Measurements from ENCODE around the gene POLR3H.
"Not testable (repeated sequence)": the region's sequence is repeated elsewhere in the genome, so short reads cannot be mapped to it uniquely, and the experiment has no call there.

The POLR3H gene

GRCh38 chr22:41565403-41566054 is 21.3 kb upstream of the POLR3H start:
- peak in 5 of 58 donors; percentile 14 to 32 (median 30) for DNase-seq

DNA sequence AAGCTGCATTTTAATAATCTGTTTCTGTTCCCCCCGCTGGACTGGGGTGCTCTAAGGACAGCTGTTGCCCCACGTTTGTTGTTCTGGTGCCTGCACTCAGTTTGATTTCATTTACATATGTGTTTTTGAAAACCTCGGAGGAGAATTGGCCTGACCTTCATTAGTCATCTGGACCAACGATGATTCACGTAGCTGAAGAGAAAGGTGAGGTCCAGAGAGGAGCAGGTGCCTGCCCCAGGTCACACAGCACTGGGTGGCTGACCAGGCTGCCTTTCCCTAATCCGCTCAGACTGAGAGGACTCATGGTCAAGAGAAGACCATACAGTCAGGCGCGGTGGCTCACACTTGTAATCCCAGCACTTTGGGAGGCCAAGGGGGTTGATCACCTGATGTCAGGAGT is 20.3 kb upstream of the POLR3H start:
- DNase-seq: no peak

DNA sequence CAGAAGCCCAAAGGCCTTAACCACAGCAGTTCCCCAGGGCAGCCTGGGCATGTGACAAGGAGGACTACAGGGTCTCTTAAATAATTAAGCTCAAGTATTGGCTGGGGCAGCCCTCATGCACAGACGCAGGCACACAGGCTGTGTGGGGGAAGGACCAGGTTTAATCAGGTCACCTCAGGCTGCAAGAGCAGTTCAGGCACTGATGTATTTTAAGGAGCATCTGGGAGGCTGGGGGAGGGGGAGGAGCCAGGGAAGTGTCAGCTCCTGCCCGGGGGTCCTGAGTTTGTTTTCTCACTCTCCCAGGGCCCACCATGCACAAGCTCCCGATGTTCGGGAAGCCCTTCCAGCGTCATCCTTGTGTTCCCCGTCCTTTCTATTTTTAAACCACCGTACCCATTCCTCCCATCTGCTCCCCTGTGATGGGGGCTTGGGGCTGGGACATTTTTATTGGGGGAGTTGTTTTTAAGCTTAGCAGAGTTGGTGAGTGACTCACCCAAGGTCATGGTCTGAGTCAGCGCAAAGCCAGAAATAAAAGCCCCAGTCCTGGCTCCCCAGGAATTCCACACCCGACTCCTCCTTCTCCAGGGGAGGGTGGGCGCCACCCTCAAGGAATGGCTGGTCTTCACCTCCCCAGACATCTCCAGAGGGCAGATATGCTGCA is 18.9 kb upstream of the POLR3H start:
- DNase-seq: peak in 1 of 58 donors; percentile 68

GRCh38 chr22:41562461-41562860 is 18.2 kb upstream of the POLR3H start:
- no peak for DNase-seq

GRCh38 chr22:41561788-41562187 is 17.5 kb upstream of the POLR3H start:
- DNase-seq: no peak

GRCh38 chr22:41561335-41561734 is 17.1 kb upstream of the POLR3H start:
- peak in 4 of 58 donors; percentile 10 to 42 (median 26) for DNase-seq

DNA sequence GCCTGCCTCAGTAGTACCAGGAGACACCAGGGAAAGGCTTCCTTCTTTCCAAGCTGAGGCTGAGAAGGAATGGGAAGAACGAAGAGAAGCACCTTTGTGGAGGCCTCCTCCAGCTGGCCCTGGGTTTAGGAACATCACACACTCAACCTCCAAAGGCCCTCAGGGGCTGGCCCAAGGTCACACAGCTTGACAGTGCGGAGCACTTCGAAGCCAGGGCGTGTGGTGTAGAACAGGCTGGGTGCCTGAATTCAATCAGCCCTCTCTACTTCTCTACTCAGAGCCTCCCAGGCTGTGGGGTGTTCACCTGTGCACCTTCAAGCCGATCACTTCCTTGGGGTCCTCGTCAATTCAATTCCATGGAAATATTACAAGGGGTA is 15.8 kb upstream of the POLR3H start:
- no peak for DNase-seq

- DNase-seq: not testable (repeated sequence)
Measured at GRCh38 chr22:41558241-41558630, 14.0 kb upstream of the POLR3H start.

DNA sequence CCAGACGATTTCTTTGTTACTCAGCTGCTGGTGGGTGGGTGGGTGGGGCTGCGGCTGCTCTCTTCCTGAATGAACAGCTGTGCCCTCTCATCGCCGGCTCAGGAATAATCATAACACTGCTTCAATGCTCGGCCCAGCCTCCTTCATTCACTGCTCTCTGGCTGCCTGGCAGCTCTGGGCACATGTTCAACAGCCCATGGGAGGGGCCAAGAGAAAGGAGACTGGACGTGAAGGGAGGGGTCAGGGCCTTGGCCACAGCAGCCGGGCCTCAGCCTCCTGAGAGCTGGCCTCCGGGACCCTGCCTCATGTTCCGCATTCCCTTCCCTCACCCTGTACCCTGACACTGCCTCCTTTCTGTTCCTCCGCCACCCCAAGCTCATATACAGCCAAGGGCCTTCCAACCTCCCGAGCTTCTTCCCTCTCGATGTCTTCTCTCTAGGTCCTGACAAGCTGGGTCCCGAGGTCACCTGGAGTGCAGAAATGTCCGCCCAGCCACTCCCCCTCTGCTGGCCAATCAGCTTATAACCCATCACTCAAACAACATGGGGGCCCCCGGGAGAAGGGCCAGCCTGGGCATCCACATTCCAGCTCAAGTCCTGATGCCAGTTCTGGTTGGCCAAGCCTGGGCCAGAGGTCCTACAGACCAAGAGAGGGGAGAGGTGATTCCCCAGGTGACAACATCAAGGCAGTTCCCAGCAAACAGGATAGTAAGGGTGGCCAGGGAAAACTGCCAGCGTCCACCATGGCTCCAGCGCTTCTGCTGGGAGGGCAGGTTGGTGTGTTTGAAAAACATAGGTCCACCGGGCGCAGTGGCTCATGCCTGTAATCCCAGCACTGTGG is 13.4 kb upstream of the POLR3H start:
- DNase-seq: peak in 54 of 58 donors; percentile 18 to 84 (median 60)

DNA sequence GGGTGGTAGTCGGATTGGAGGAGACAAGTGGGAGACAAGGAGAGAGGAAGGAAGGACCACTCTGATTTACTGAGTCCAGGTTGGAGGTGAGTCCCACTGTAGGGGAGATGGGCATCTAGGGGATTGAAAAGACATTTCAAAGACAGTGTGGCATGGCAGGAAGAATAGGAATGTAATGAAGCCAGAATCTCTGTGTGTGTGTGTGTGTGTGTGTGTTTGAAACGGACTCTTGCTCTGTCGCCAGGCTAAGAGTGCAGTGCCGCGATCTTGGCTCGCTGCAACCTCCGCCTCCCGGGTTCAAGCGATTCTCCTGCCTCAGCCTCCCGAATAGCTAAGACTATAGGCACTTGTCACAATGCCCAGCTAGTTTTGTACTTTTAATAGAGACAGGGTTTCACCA is 12.3 kb upstream of the POLR3H start:
- no peak for DNase-seq

DNA sequence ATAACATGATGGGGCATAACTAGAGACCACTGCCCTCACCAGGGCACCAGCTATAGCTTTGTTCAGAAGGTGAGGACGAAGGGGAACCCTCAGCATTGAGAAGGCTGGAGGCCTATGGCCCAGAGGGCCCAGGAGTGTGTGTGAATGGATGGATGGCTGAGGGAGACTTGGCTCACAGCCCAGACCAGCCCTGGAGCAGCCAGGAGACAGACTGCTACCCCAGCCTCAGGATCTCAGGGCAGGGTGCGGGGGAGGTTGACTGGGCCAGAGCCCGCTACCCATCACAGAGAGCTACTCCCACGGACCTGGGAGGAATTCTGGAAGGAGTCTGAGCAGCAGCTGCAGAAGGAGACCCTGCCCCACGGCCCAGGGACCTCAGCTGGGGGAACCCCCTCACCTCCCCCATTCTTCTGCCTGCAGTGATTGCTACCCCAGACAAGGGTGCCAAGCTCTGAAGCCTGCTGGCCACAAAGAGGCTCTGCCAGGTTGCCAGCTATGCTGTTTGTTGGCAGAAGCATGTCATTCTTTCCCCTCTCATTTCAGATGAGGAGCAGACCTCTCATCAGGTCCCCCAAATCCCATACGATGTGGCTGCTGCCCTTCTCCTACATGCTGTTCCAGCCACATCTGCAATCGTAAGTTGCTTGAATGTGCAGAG is 11.2 kb upstream of the POLR3H start:
- peak in 8 of 58 donors; percentile 21 to 37 (median 27) for DNase-seq

DNA sequence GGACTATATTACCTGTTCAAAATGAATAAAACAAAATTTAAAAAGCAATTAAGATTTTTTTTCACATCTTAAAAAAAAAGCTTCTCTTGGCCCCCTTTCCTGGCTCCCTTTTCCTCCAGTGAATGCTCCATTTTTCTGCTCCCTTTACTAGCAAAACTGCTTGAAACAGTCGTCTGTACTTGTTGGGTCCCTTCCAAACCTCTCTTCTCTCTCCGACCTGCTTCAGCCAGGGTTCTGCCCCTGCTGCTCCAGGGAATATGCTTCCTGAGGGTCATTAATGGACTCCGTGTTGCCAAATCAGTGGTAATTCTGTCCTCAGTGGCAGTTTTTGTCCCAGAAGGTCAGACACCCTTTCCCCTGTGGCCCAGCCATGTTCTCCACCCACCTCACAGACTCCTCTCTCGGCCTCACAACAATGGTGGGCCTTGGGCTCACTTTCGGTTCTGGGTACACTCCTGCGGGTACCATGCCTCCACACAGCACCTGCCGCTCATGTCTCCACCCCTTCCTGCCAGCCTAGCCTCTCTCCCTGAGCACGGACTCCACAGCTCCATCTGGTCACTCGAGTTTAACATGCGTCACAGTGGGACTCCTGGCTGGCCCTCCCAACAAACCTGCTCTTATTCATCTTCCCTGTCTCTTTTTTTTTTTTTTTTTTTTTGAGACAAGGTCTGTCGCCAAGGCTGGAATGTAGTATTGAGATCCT is 7.8 kb upstream of the POLR3H start:
- peak in 3 of 58 donors; percentile 33 to 48 (median 48) for DNase-seq

- DNase-seq: no peak
Measured at GRCh38 chr22:41550952-41551491, 6.8 kb upstream of the POLR3H start.

DNA sequence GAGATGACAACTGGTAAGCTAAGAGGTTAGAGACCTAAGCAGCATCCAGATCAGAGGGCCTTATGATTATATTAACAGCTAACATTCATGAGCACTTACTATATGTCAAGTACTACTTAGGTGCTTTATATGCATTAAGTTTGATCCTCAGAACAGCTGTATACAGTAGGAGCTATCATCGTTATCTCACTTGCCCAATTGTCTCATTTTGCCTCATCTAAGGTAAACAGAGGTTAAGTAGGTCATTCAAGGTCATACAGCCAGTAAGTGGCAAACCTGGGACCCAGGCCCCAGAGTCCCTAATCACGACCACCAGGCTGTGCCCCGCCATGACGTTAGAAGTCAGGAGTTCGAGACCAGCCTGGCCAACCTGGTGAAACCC is 4.6 kb upstream of the POLR3H start:
- DNase-seq: no peak

DNA sequence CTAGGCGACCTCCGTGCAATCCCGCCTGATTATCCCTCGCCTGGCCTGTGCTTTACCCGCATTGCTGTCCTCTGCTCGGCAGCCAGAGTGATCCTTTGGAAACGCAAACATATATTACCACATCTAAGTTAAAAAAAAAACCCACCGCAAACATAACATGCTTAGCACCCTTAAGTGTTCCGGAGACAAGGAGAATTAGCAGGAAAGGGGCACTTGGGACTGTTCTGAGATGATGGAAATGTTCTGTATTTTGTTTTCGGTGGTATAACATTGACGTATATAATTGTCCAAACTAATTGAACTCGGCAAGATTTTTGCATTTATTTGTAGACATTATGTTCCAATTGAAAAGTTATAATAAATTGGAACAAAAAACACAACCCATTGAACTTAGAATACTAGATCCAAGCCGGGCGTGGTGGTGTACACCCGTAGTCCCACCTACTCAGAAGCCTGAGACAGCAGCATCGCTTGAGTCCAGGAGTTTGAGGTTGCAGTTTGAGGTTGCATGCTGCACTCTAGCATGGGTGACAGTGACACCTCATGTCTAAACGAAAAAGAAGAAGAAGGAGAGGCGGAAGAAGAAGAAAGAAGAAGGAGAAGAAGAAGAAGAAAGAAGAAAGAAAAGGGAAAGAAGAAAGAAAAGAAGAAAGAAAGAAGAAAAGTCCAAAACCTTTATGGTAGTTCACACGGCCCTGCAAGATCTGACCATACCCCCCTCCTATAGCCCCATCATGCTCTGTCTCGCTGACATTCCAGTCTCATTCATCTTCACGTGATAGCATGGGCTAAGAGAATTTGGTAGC is 604 bp upstream of the POLR3H start:
- no peak for DNase-seq

DNA sequence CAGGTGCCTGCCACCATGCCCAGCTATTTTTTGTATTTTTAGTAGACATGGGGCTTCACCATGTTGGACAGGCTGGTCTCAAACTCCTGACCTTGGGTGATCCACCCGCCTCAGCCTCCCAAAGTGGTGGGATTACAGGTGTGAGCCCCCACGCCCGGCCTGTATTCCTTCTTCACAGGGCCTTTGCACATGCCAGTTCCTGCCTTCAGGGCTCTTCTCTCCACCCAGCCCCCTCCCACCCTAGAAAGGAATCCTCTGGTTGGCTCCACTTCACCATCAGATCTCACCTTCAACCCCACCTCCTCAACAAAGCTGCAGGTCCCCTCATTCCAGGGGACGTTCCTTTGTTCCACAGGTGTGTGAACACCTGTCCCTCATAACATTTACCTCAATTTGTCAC is 2.0 kb downstream of the POLR3H start:
- DNase-seq: no peak

GRCh38 chr22:41541484-41541883 is 2.8 kb downstream of the POLR3H start:
- no peak for DNase-seq

- no peak for DNase-seq
Measured at GRCh38 chr22:41540365-41540764, 3.9 kb downstream of the POLR3H start.

- DNase-seq: no peak
Measured at GRCh38 chr22:41540006-41540315, 4.3 kb downstream of the POLR3H start.

Data from anterior cingulate cortex (tissue), 58 donors.